A549 (cell line): ENCODE results near the gene FHIT.

Experiments
- CTCF ChIP-seq: fragments of >200 bp; sonication (Bioruptor Twin); formaldehyde crosslinking; IDR thresholded peaks from 3 replicates; pipeline ENCODE4 v1.5.1; 2016
- MYC ChIP-seq: IDR thresholded peaks from 2 replicates; pipeline ENCODE4 v1.6.1; 2012; ENCODE audit warnings: mild to moderate bottlenecking, inconsistent platforms, low read length, improper control_type of control experiment, borderline replicate concordance
- POLR2A ChIP-seq: IDR thresholded peaks from 2 replicates; pipeline ENCODE4 v1.6.1; 2012; ENCODE audit warnings: mild to moderate bottlenecking, low read length
- RAD21 ChIP-seq, 2 experiments: fragments of >200 bp in 1 of 2; sonication (Bioruptor Twin) in 1 of 2; formaldehyde crosslinking in 1 of 2; IDR thresholded peaks in 1 of 2; conservative IDR thresholded peaks in 1 of 2; 2 replicates in 1 of 2; 3 replicates in 1 of 2; pipeline ENCODE4 v1.6.1; 2012 to 2018; ENCODE audit warnings: inconsistent platforms in 1 of 2

GRCh38 chr3:60169755-60170154 is 1081.5 kb downstream of the FHIT start:
- no peak for TF ChIP-seq RAD21 (conservative IDR thresholded peaks at IDR 0.05 in 1 of 2, IDR thresholded peaks at IDR 0.05 in 1 of 2)
- TF ChIP-seq POLR2A, result no peak
- no peak for TF ChIP-seq CTCF
- TF ChIP-seq MYC, result no peak
